Right atrium auricular region (tissue), 2 donors: ENCODE data around the gene NCOA1. TPM values are rescaled to one million over a fixed set of nuclear protein-coding genes. Genes with fewer than 3 reads are reported as not detected.

ENCODE experiments used
- DNase-seq: peaks from one replicate; pipeline ENCODE4 v3.0.0-alpha.2; 2019; ENCODE audit warnings: low spot score
- H3K27ac ChIP-seq, 2 donors: fragments of 200-600 bp; sonication (generic); 1 replicate in 1 of 2; 2 replicates in 1 of 2; pipeline ENCODE4 v1.5.1; 2016 to 2019
- H3K27me3 ChIP-seq, 2 donors: fragments of 200-600 bp; sonication (generic); one replicate each; pipeline versions ENCODE4 v1.5.1 to v1.6.0; 2017 to 2019
- H3K36me3 ChIP-seq: fragments of 200-600 bp; sonication (generic); one replicate; pipeline ENCODE4 v1.5.1; 2016
- H3K4me1 ChIP-seq, 2 donors: fragments of 200-600 bp; sonication (generic); one replicate each; pipeline versions ENCODE4 v1.5.1 to v1.6.0; 2017 to 2019
- H3K4me3 ChIP-seq, 2 donors: fragments of 200-600 bp; sonication (generic); 1 replicate in 1 of 2; 2 replicates in 1 of 2; pipeline ENCODE4 v1.5.1; 2017 to 2019; ENCODE audit warnings: mild to moderate bottlenecking in 1 of 2, moderate library complexity in 1 of 2
- H3K9me3 ChIP-seq, 2 donors: fragments of 200-600 bp; sonication (generic); one replicate each; pipeline ENCODE4 v1.5.1; 2019
- CTCF ChIP-seq, 2 donors: fragments of 200-600 bp; sonication (generic); IDR thresholded peaks; one replicate each; pipeline ENCODE4 v1.5.1; 2019; ENCODE audit warnings: antibody characterized with exemption in 2 of 2
- total RNA-seq, 2 donors: library from RNA; depleted of rRNA; stranded (reverse); fragments of >200 nt; gene quantifications; one replicate each; pipeline ENCODE4 v1.1.0, GENCODE V29; 2016

NCOA1 gene
- total RNA-seq, 2 donors from 2014 or later: 33.8 to 43.6 TPM

GRCh38 chr2:24723665-24724064 lies 232.6 kb downstream of the NCOA1 start:
- H3K27ac ChIP-seq: no peak overlapping the region
- no peak overlapping the region for H3K4me3 ChIP-seq
- no peaks in the 10 kb centered on the region for H3K27me3 ChIP-seq
- peaks cover 0 to 24% of the 10 kb centered on the region in 2 donors for H3K4me1 ChIP-seq
- no peaks in the 10 kb centered on the region for H3K9me3 ChIP-seq
- no peak for TF ChIP-seq CTCF (IDR thresholded peaks at IDR 0.05)
- DNase-seq: no peak
- H3K36me3 ChIP-seq: peaks cover 8% of the 10 kb centered on the region

- no peaks in the 10 kb centered on the region for H3K9me3 ChIP-seq
- DNase-seq: no peak
- peaks cover 0 to 24% of the 10 kb centered on the region in 2 donors for H3K4me1 ChIP-seq
- no peak overlapping the region for H3K4me3 ChIP-seq
- no peak overlapping the region for H3K27ac ChIP-seq
- peaks cover 14% of the 10 kb centered on the region for H3K36me3 ChIP-seq
- H3K27me3 ChIP-seq: no peaks in the 10 kb centered on the region
- no peak for TF ChIP-seq CTCF (IDR thresholded peaks at IDR 0.05)
Observed at GRCh38 chr2:24724111-24724775, 233.2 kb downstream of the NCOA1 start.

GRCh38 chr2:24725956-24726355 lies 234.9 kb downstream of the NCOA1 start:
- Histone ChIP-seq H3K36me3 (peaks cover 26% of the 10 kb centered on the region), H3K27ac (no peak overlapping the region), H3K27me3 (no peaks in the 10 kb centered on the region), H3K9me3 (no peaks in the 10 kb centered on the region), H3K4me3 (no peak overlapping the region), H3K4me1 (peaks cover 0 to 24% of the 10 kb centered on the region in 2 donors)
- no peak for TF ChIP-seq CTCF (IDR thresholded peaks at IDR 0.05)
- no peak for DNase-seq

GRCh38 chr2:24730481-24730880 lies 239.4 kb downstream of the NCOA1 start:
- H3K27me3 ChIP-seq: no peaks in the 10 kb centered on the region

GRCh38 chr2:24731040-24731439 lies 240.0 kb downstream of the NCOA1 start:
- Histone ChIP-seq H3K9me3 (no peaks in the 10 kb centered on the region), H3K27me3 (no peaks in the 10 kb centered on the region), H3K36me3 (peaks cover 26% of the 10 kb centered on the region), H3K4me3 (no peak overlapping the region), H3K27ac (no peak overlapping the region), H3K4me1 (no peaks in the 10 kb centered on the region)
- TF ChIP-seq CTCF (IDR thresholded peaks at IDR 0.05): no peak
- DNase-seq: no peak

More at GRCh38 chr2:24730481-24730880, 239.4 kb downstream of the NCOA1 start:
- DNase-seq: no peak
- H3K9me3 ChIP-seq: no peaks in the 10 kb centered on the region
- no peak for TF ChIP-seq CTCF (IDR thresholded peaks at IDR 0.05)
- H3K4me3 ChIP-seq: no peak overlapping the region
- no peak overlapping the region for H3K27ac ChIP-seq
- H3K4me1 ChIP-seq: no peaks in the 10 kb centered on the region
- peaks cover 26% of the 10 kb centered on the region for H3K36me3 ChIP-seq

- Histone ChIP-seq H3K27me3 (no peaks in the 10 kb centered on the region), H3K27ac (no peak overlapping the region), H3K9me3 (no peaks in the 10 kb centered on the region), H3K4me1 (no peaks in the 10 kb centered on the region), H3K36me3 (peaks cover 26% of the 10 kb centered on the region), H3K4me3 (no peak overlapping the region)
- DNase-seq: no peak
- TF ChIP-seq CTCF (IDR thresholded peaks at IDR 0.05): no peak
Observed at GRCh38 chr2:24731923-24732322, 240.9 kb downstream of the NCOA1 start.
